HG02642 (cell line): ENCODE results near the gene MPL.

Source experiments
- ATAC-seq: cut with Tn5 transposase; IDR thresholded peaks from one replicate; pipeline ENCODE4 v1.9.1; 2021; ENCODE audit warnings: mild to moderate bottlenecking; ENCODE audit not compliant: unreplicated experiment, poor library complexity

MPL gene

DNA sequence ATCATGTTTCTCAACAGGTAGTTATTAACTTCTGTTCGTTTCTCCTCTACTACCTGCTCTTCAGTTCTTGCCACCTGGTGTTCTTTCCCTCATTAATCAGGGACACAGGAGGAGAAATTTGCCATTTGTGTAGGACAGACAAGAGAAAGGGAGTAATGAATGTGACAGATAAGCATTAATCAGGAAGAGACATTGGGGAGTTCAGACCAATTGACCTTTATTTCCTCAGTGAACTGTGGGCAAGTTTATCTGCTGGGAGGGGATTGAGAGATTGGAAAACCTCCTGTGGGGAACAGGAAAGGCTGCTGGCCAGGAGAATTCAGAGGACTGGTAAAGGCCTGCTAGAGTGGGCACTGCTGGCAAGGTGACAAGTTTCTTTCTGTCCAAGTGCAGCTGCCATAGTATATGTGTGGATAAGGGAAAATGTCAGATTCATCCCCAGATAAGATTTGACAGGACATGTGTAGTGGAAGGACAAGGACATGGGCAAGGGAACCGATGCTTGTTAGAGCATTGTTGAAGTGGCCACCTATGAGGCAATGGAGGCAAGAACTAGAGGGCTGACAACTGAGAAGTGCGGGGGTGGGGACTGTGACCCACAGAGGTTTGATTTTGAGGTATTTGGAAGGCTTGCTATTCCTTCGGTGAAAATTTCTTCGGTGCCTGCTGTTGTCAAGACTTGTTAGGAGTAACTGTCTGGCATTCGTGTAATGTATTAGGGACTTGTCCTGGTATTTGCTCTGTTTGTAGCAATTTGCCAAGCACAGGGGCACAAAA is 64.7 kb downstream of the MPL start:
- no peak for ATAC-seq
